ENCODE results near the gene IPO4. TPM values are rescaled to one million over a fixed set of nuclear protein-coding genes. Genes with fewer than 3 reads are reported as not detected.

The IPO4 gene
- total and polyA plus RNA-seq, 2 of the 8 experiments (the other 6 are each of a cell fraction or from before 2014, with no cell fraction given) = 55.5 to 108 TPM

DNA sequence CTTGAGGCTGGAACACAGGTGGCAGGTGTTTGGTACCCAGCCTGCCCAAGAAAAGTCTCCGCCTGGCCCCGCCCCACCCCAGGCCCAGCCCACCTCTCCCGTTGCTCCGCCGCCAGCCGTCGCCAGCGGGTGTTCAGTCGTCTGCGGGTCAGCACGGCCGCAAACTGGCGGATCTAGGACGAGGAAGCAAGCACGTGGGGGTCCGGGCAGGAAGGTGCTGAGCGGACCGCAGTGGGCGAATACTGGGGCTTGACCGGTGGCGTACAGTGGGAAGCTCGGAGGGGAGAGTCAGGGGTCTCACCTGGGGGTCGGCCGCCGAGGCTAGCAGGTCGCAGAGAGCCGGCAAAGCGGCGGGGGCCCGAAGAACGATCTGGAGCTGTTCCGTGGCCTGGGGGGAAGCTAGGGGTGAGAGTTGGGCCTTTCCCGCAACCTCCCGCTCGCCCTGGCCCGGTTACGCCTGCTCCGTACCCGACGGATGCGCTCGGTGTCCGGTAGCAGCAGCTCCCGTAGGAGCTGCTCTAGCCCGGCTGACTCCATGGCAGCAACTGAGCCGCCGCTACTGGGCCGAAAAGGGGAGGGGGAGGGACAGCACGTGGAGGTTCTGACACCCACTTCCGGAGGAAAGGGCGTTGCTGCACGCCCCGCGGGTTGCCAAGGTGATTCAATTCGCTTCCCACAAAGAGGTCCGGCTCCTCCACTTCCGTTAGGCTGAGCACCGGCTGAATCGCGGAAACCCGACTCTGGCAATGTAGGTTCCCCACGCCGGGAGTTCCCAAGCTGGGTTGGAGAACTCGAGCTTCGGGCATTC is at the start of gene IPO4 (continued):
- TF ChIP-seq CHD1 (IDR thresholded peaks at IDR 0.05; ENCODE audit: low read depth, low read length) (no peak), TEAD4 (IDR thresholded peaks at IDR 0.05; ENCODE audit: low read depth, low read length) (no peak), BCL11A (IDR thresholded peaks at IDR 0.05; ENCODE audit: low read depth in 2 of 2, low read length in 2 of 2) (no peak), BRCA1 (IDR thresholded peaks at IDR 0.05; ENCODE audit: low read depth, low read length) (peak; percentile 61; the same call in 1 of the 2 replicates), SIX5 (IDR thresholded peaks at IDR 0.05; ENCODE audit: low read depth, low read length) (peak; percentile 44; the same call in 1 of the 2 replicates), NRF1 (IDR thresholded peaks at IDR 0.05; ENCODE audit: low read depth, low read length) (no peak), EGR1 (IDR thresholded peaks at IDR 0.05; ENCODE audit: borderline replicate concordance, low read depth, low read length) (peak; percentile 74; the same call in 1 of the 2 replicates), SUZ12 (IDR thresholded peaks at IDR 0.05; ENCODE audit: low read length) (no peak), SIRT6 (IDR thresholded peaks at IDR 0.05; ENCODE audit: low read length) (no peak), GABPA (IDR thresholded peaks at IDR 0.05; ENCODE audit: borderline replicate concordance, insufficient read depth, low read length) (peak; percentile 100), RNF2 (IDR thresholded peaks at IDR 0.05; ENCODE audit: borderline replicate concordance, low read depth, low read length, missing control alignments, poor library complexity, severe bottlenecking) (no peak), SP4 (IDR thresholded peaks at IDR 0.05; ENCODE audit: low read length) (peak; percentile 87; the same call in 1 of the 2 replicates), SRF (IDR thresholded peaks at IDR 0.05; ENCODE audit: low read depth, low read length) (peak; percentile 66), HDAC2 (IDR thresholded peaks at IDR 0.05; ENCODE audit: borderline replicate concordance in 1 of 2, low read depth in 2 of 2, low read length in 2 of 2) (peak in 1 of 2 experiments; percentile 82; a peak in 3 of 4 replicates)

All from H1 (cell line).